Measurements from ENCODE around the gene HAP1.
A peak's percentile ranks its signal among the peaks of the same experiment; 100 is the strongest.

Gene HAP1

DNA sequence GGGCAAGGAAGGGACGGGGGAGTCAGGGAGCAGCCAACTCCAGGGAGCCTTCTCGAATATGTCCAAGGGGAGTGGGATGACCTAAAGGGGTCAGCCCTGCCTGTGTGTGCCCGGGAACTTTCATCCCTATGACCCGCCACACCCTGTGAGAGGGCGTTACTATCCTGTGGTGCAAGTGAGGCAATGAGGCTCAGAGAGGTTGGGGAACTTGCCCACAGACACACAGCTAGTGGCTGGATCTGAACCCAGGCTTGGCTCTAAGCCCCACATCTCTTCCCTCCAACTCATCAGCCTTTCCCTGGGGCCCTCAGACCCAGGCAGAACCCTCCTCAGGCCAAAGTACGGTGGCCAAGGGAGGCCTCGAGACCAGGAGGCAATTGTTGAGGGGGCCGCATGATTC is 28.9 kb upstream of the HAP1 start:
- DNase-seq (ENCODE audit: low read depth): no peak

DNA sequence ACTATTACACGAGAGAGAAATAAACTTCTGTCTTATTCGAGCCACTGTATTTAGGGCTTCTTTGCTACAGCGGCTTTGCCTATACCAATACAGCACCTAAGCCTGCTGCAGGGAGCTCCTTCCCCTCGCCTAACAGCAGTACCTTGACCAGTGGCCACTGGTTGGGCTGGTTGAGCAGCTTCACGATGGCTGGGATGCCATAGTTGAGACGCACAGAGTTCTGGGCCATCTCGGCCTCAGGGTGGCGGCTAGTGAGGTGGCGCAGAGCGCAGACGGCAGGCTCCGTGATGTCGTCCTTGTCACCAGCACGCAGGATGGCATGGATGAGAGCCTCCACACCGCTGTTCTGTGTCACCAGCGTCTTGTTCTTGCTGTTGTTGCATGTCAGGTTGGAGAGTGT is 28.4 kb upstream of the HAP1 start:
- no peak for DNase-seq (ENCODE audit: low read depth)

DNA sequence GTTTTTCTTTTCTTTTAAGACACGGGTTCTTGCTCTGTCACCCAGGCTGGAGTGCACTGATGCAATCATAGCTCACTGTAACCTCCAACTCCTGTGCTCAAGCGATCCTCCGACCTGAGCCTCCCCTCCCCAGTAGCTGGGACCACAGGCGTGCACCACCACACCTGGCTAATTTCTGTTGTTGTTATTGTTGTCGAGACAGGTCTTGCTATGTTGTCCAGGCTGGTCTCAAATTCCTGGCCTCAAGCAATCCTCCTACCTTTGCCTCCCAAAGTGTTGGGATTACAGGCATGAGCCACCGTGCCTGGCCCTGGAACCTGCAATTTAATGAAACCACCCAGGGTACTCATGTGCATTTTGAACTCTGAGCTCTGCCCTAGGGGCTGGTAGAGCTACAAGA is 27.9 kb upstream of the HAP1 start:
- DNase-seq (ENCODE audit: low read depth): no peak

DNA sequence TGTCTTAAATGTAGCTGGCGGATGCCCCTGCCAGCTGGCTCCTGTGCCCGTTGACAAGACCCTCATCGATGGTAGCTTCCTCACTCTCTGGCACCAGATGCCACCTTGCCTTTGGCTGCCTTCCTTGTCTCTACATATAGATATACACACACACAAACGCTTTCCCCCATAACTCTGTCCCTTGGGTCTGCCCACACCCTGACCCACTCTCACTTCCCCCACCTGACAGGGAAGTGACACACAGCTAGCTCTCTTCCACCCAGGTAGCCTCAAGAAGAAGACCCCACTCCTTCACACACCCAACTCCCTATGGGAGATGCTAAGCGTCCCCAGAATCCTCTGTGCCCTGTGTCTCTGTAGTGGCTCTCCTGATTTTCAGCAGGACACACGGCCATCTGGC is 26.4 kb upstream of the HAP1 start:
- no peak for DNase-seq (ENCODE audit: low read depth)

DNA sequence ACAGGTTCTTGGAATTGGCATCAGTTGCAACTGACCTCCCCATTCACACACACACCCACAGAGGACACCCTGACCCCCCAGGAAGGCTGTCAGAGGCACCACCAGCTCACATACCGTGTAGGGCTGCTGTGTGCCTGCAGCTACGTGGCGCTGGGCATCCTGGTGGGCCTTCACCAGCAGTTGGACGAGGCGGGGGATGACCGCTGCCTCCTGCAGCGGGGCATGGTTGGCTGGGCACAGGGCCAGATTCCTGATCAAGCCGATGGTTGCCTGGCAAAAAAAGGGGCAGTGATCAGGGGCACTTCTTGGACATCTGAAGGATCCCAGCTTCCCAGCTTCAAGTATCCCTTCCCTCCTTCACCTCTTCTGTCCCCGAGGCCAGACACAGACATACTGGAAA is 24.2 kb upstream of the HAP1 start:
- DNase-seq (ENCODE audit: low read depth): no peak

DNA sequence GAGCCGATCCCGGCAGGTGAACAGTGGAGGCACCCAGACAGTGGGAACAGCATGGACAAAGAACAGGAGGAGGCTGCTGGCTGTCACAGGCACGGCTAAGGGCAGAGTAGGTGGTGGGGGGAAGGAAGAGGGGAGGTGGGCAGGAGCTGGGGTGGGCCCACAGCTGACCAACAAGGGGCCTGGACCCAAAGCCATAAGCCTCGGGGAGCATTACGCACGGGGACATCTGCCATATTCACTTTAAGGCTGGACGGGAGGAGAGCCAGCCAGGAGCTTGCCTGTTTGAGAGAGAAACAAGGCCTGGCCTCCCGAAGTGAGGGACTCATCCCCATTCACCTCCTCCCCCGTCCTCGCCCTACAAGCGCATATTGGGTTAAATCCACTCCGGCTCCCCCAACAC is 19.6 kb upstream of the HAP1 start:
- DNase-seq (ENCODE audit: low read depth): no peak

DNA sequence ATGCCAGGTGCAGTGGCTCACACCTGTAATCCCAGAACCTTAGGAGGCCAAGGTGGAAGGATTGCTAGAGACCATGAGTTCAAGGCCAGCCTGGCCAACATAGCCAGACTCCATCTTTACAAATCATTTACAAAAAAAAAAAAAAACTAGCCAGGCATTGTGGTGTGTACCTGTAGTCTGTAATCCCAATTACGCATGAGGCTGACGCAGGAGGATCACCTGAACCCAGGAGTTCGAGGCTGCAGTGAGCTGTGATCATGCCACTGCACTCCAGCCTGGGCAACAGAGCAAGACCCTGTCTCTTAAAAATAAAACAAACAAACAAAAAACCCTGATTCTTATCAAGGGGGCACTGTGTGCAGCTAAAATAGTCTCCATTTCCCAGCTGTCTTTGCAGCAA is 16.8 kb upstream of the HAP1 start:
- DNase-seq (ENCODE audit: low read depth): no peak

DNA sequence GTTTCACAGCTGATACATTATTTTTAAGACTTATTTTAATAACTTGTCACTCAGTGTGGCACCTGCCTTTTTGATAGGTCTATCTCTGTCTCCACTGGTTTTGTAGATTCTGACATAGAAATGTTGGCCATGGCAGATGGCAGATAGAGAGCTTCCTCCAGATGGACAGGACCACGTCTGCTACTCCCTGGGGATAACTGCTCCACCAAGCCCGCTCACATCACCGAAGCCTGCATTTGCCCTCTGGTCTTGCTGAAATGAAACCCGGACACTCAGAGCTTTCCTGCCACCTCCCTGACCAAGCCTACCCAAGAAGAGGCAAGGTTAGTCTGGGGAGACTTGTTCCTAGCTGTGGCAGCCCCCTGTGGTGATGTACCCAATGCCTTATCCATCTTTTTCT is 16.4 kb upstream of the HAP1 start:
- no peak for DNase-seq (ENCODE audit: low read depth)

DNA sequence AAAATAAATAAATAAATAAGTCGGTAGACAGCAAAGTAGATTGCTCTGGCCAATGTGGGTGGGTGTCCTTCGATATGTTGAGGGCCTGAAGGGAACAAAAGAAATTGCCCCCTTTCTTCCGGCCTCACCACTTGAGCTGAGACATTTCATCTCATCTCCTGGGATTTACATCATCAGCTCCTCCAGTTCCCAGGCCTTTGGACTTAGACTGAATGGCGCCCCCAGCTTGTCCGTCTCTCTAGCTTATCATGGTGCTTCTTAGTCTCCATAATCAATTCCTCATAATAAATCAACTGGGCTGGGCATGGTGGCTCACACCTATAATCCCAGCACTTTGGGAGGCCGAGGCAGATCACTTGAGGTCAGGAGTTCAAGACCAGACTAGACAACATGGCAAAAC is 13.8 kb upstream of the HAP1 start:
- no peak for DNase-seq (ENCODE audit: low read depth)

DNA sequence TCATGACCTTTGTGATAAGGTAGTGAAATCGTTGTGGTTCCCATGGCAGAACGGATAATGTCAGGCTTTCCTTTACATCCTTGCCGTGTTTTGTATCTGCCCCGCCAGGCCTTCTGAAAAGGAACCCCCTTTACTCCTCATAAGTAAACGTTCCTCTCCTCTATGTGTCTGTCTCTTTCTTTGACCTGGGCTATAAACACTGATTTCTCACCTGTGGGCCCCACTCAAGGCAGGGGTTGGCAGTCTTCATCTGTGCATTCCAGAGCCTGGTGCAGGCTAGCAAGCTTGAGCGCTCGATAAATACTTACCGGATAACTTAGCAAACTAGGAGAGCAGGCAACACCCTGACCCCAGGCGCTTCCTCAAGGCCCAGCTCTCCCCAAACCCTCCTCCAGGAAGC is 7.3 kb upstream of the HAP1 start:
- DNase-seq (ENCODE audit: low read depth): no peak

DNA sequence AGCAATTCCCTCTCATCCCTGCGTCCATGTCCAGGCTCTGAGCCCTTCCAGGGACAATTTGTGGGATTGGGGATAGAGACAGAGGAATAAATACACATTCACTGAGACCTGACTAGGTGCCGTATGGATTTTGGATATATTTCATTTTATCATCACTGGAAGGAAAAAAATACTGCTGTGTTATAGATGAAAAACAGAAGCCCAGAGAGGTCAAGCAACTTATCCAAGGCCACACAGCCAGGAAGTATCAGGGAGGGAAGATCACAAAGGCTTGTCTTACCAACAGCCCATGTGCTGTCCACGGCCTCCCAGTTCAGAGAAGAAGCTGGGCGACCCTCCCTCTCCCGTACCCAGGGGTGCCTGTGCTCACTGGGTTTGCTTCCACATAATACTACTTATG is 6.1 kb upstream of the HAP1 start:
- DNase-seq (ENCODE audit: low read depth): no peak

DNA sequence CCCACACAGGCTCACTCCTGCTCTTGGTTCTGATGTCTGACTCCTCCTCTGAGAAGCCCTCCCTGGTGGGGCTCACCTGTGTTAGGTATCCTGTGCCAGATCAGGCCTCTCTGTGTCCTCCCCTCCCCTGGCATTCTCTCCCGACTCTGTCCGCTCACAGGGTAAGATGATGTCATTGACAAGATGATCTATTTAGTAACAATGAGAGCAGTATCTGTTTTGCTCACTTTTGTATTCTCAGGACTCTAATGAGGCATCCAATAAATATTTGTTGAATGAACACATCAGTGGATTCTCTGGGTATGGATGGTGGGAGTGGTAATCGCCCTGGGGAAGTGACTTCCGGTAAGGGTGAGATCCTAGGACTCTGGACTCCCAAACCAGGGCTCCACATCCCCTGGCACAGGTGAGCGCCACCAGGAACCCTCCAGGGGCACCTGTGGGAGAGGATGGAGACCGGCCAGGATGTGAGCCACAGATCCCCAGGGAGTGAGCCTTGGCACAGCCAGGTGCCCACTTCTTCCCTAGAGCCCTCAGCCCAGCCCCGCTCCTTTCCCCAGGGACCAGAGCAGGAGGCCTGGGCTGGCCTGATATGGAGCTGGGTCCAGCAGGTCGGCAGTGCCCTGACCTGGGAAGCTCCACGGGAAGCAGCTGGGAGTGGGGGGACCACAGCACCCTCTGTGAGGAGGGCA is 5.4 kb upstream of the HAP1 start:
- no peak for DNase-seq (ENCODE audit: low read depth)

DNA sequence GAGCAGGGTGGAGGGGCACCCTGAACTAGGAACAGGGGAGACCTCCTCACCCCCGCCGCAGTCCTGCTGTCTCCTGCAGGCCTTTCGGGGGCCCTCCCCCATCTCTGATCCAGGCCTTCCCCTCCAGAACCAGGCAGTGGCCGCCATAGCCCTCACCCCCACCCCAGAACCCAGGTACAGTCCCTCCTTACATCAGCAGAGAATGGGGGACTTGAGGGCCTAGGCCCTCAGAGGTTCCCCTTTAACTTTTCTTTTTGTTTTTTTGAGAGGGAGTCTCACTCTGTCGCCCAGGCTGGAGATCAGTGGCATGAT is 4.3 kb upstream of the HAP1 start:
- DNase-seq (ENCODE audit: low read depth): no peak

DNA sequence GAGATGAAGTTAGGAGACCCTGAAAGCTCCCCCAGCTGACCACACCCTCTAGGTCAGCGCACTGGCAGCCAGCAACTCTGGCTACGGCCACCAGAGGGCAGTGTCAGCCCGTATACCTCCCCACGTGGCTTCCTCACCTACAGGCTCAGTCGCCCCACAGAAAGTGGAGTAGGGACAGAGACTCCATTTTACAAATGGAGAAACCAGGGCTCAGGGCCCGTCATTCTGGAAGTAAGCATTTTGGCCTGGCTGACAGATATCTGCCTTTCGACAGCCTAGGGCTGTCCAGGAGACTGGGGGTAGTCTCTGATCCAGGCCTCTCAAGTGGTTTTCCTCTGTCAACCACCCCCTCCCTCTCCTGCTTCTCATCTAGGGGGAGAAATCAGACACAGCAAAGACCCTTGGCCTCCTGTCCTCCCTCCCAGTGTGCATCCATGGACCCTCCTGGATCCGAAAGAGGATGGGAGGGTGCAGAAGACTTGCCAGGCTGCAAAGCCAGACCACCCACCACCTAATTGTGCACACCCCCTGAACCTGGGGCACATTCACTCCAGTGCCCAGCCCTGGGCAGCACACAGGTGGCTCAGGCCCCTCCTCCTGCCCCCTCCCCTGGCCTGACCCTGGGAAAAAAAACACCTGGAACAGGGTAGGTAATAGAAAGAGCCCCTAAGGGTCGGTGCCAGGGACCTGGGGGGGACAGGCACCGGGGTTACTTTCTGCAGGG is 3.8 kb upstream of the HAP1 start:
- DNase-seq (ENCODE audit: low read depth): peak; percentile 63

DNA sequence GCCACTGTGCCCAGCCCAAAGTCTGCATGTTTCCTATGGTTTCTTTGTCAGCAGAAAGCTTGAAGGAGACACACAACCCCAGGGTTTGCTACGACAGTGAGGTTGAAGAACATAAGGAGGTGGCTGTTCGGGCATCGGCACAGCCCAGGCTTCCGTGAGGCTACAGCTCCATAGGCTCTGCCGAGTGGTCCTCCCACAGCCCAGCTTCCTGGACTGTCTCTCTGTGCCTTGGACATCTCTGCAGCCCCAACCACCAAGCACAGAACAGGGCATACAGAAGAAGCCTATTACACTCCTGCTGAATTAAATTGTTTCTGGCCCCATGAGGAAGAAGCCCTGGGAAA is 3.2 kb upstream of the HAP1 start:
- DNase-seq (ENCODE audit: low read depth): no peak

DNA sequence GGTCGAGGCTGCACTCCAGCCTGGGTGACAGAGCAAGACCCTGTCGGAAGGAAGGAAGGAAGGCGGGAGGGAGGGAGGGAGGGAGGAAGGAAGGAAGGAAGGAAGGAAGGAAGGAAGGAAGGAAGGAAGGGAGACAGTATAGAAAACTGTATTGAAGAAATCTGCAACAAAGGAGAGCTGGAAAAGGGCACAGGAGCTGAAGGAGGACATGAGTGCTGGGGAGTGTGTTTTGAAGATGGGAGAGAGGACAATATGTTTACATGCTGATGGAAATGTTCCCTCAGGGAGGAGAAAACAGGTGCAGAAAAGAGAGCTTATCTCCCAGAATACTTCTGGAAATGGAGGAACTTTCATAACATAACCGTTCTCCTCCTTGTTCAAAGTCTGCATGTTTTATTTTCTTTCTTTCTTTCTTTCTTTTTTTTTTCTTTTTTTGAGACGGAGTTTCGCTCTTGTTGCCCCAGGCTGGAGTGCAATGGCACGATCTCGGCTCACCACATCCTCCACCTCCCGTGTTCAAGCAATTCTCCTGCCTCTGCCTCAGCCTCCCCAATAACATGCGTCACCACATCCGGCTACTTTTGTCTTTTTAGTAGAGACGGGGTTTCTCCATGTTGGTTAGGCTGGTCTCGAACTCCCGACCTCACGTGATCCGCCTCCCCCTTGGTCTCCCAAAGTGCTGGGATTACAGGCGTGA is 2.7 kb upstream of the HAP1 start:
- no peak for DNase-seq (ENCODE audit: low read depth)

DNA sequence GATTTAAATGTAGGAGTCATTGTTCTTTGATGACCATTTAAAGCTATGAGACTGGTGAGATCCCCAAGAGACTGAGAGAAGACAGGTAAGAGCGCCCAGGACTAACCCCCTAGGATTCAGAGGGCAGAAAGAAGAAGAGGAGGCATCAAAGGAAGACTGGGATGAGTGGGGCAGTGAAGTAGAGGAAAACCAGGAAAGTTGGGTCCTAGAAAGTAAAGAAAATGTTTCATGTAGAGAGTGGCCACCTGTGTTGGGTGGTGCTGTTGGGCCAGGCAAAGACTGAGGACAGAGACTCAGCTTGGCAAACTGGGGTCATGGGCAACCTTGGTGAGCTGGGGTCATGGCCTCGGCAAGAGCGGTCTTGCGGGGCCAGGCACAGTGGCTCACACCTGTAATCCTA is 1.3 kb upstream of the HAP1 start:
- DNase-seq (ENCODE audit: low read depth): no peak

DNA sequence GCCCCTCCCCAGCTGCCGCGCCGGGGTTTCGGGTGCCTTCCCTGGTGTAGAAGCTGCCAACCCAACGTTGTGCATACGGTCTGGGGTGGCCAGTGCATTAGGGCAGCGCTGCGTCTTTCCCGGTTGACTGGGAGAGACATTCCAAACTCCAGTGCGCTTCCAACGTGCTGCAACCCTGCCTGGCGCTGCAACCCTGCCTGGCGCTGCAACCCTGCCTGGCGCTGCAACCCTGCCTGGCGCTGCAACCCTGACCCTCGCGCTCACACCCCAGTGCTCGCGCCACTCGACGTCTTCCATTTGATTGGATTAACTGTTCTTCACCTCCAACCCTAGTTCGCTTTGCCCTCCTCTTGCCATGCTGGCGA is 488 bp upstream of the HAP1 start:
- no peak for DNase-seq (ENCODE audit: low read depth)

DNA sequence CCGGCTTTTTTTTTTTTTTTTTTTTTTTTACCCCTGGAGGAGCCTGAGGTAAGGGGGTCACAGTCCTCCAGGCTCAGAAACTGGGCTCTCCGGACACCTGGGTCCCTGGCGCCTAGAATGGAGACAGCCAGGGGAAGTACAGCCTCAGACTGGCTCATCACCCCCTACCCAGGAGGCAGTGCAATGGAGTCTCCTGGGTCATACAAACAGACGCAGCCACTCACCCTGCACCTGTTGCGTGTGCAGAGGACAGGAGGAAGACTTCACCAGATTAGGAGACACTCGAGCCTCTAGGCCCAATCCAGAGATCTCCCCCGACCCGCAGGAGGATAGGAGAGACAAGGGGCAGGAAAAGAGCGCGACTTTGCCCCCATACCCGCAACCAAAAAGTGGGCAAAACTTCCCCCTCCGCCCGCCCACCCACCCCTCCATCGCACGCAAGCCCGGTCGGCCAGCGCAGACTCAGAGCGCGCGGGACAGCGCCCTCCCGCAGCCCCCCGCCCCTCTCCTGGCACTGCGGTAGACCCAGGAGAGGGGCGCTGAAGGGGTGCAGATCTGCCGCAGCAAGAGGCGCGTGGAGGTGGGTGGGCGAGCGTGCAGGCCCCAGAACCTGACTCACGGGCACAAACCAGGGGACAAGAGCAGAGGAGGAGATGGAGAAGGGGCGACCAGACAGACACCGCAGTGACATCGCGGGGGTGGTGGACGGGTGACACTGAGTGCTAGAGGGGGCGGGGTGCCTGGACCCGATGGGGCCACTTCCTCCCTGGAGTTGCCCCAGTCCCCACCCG is 900 bp downstream of the HAP1 start:
- no peak for DNase-seq (ENCODE audit: low read depth)

DNA sequence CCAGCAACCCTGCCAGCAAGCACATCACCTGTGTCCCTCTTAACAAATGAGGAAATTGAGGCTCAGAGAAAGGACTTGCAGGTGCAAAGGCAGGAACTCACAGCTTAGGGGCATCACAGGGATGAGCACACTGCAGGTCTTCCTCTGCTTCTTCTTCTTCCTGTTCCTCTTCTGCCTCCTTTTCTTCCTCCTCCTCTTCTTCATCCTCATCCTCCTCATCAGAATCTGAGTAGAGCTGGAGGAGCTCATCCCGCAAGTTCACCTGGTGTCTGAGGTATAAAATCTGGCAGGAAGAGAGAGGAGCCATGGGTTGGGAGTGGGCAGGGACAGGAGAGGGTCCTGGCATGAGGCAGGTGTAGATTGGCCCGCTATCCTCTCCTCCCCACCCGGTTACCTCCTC is 2.6 kb downstream of the HAP1 start:
- no peak for DNase-seq (ENCODE audit: low read depth)

DNA sequence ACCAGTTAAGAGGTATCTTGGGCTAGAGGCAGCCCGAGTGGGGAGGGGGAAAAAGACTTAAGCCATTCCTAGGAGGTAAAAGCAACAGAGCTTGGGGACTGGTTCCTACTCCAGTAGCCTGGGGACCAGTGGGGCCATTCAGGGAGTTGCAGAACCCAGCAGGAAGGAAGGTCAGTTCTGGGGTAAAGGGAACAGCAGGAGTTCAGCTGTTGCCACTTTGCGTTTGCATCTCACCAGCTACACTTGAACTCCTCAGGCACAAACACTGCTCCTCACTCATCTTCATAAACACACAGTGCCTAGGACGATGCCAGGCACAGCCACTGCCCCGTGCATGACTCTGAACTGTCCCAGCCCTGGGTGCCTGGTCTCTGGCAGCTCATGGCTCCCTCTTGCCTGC is 4.0 kb downstream of the HAP1 start:
- no peak for DNase-seq (ENCODE audit: low read depth)

DNA sequence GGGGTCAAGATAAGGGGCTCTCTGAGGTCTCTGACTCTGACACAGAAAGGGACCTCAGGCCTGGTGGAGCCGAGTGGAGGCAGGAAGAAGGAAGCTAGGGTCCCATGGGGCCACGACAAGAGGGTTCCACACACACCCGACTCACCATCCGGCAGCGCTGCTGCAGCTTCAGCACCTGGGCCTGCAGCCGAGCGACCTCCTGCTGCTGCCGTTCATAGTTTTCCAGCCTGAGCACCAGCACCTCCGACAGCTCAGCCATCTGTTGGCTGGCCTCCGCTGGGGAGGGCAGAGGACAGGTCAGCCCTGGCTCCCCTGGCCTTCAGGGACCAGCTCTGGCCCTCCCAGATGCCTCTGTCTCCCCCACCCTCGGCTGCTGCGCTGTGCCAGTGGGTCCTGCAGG is 6.4 kb downstream of the HAP1 start:
- no peak for DNase-seq (ENCODE audit: low read depth)

DNA sequence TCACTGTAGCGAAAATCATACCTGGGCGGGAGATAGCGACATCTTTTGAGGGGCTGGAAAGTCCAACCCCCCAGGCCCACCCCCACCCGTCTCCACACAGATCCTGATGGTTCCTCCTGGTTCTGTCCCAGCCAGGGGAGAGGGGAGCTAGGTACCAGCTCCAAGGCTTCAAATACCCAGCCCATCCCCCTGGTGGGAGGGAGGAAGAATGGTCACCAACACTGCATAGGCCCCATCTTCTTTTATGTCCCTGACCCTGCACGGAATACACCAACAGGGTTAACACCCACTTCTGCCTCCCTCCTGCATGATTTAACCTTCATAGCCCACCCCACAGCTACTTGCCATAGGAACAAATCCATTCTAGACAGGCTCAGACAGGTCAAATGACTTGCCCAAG is 9.3 kb downstream of the HAP1 start:
- no peak for DNase-seq (ENCODE audit: low read depth)

Measured in activated T-helper 1 cell treated with Interleukin-2 at 50 U/mL for 16 hours (primary cell).